Right lobe of liver (tissue), 6 donors: ENCODE measurements around the gene DNAH8. TPM values are rescaled to one million over a fixed set of nuclear protein-coding genes. Genes with fewer than 3 reads are reported as not detected.

Experiments used
- ATAC-seq, 4 donors: fragments of 200-7000 bp; cut with Tn5 transposase; one replicate each; pipeline ENCODE4 v1.9.1; 2020; ENCODE audit warnings: mild to moderate bottlenecking in 4 of 4, moderate library complexity in 4 of 4
- DNase-seq, 3 donors: peaks; one replicate each; pipeline ENCODE4 v3.0.0-alpha.2; 2020
- H3K27ac ChIP-seq, 3 donors: fragments of 200-600 bp; one replicate each; pipeline ENCODE4 v1.8.0; 2022
- H3K27me3 ChIP-seq, 2 donors: fragments of 200-600 bp; one replicate each; pipeline ENCODE4 v1.8.0; 2022
- H3K36me3 ChIP-seq, 4 donors: fragments of 200-600 bp; sonication (generic) in 1 of 4; one replicate each; pipeline versions ENCODE4 v1.5.1 to v1.8.0; 2017 to 2022; ENCODE audit warnings: control low read depth in 1 of 4
- H3K4me1 ChIP-seq, 4 donors: fragments of 200-600 bp; sonication (generic) in 1 of 4; one replicate each; pipeline versions ENCODE4 v1.5.1 to v1.8.0; 2017 to 2022; ENCODE audit warnings: control low read depth in 1 of 4
- H3K4me3 ChIP-seq, 3 donors: fragments of 200-600 bp; one replicate each; pipeline ENCODE4 v1.8.0; 2022
- H3K9me3 ChIP-seq, 4 donors: fragments of 200-600 bp; sonication (generic) in 1 of 4; one replicate each; pipeline versions ENCODE4 v1.5.1 to v1.8.0; 2017 to 2022; ENCODE audit warnings: control low read depth in 1 of 4
- POLR2A ChIP-seq: fragments of 450-650 bp; IDR thresholded peaks from one replicate; pipeline ENCODE4 v1.6.1; 2017; ENCODE audit warnings: antibody characterized with exemption, mild to moderate bottlenecking
- WGBS: methylation state at CpG from one replicate; pipeline ENCODE4 v1.1.6; 2018; ENCODE audit warnings: low coverage, low lambda C conversion rate; ENCODE audit not compliant: insufficient coverage; ENCODE audit errors: missing lambda C conversion rate; 5-methylcytosine and 5-hydroxymethylcytosine counted together
- intact Hi-C, 2 donors: fragments of 100-400 bp; cut with DNase I; formaldehyde crosslinking; loops; one replicate each; pipeline versions ENCODE4 v1.11.2 to v1.14.1; 2022
- total RNA-seq, 6 experiments: library from RNA; depleted of rRNA in 2 of 6; stranded (reverse); fragments of >200 nt in 2 of 6; fragmentation: NEBNext Ultra II Directional in 3 of 6; extraction: Animal tissue kit (Norgen Biotek cat#: 25700) in 3 of 6; gene quantifications; one replicate each; pipeline versions ENCODE4 v1.1.0 to v1.2.4, GENCODE V29; 2016 to 2023
- TF ChIP-seq, protein P1 (sequence below), 4 donors: fragments of 200-600 bp in 3 of 4; fragments of 450-650 bp in 1 of 4; IDR thresholded peaks; one replicate each; pipeline versions ENCODE4 v1.5.1 to v1.8.0; 2016 to 2022; ENCODE audit warnings: antibody characterized with exemption in 4 of 4, mild to moderate bottlenecking in 2 of 4
- donor health status: DM: no; HTN: yes; CAD: no.
- donor health status: DM: no; HTN: no; CAD: no.
- donor health status: DM: no; HTN: no; CAD: no.
- donor health status: DM: no; HTN: yes; CAD: no.
- donor health status: DM: no; HTN: yes; CAD: no.

DNAH8 gene
- total RNA-seq, 6 experiments from 2014 or later: 0.02 TPM; not detected in 5

DNA sequence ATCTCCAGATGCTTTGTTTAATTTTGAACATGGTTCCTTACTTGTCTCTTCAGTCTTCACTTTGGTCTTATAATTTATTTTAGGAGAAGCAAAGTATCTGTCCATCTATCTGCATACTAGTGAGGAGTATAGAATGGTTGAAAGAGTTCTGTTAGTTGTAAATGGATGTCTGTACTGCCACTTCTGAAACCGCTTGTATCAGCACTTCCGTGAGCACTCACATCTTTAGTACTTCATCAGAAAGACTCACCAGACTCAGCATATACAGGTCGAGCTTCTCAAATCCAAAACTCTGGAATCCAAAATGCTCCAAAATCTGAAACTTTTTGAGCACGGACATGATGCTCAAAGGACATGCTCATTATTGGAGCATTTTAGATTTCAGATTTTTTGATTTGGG is 191.5 kb downstream of the DNAH8 start:
- Histone ChIP-seq H3K9me3 (no peaks in the 10 kb centered on the region), H3K36me3 (no peaks in the 10 kb centered on the region), H3K4me3 (no peak overlapping the region), H3K4me1 (peaks cover 0 to 16% (median 0%) of the 10 kb centered on the region in 4 donors), H3K27me3 (no peaks in the 10 kb centered on the region), H3K27ac (no peak overlapping the region)
- intact Hi-C loops: no loop called here
- DNase-seq (no peak), ATAC-seq (no peak)
- no peak for TF ChIP-seq POLR2A
- TF ChIP-seq, protein P1, sequence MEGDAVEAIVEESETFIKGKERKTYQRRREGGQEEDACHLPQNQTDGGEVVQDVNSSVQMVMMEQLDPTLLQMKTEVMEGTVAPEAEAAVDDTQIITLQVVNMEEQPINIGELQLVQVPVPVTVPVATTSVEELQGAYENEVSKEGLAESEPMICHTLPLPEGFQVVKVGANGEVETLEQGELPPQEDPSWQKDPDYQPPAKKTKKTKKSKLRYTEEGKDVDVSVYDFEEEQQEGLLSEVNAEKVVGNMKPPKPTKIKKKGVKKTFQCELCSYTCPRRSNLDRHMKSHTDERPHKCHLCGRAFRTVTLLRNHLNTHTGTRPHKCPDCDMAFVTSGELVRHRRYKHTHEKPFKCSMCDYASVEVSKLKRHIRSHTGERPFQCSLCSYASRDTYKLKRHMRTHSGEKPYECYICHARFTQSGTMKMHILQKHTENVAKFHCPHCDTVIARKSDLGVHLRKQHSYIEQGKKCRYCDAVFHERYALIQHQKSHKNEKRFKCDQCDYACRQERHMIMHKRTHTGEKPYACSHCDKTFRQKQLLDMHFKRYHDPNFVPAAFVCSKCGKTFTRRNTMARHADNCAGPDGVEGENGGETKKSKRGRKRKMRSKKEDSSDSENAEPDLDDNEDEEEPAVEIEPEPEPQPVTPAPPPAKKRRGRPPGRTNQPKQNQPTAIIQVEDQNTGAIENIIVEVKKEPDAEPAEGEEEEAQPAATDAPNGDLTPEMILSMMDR (IDR thresholded peaks at IDR 0.05): no peak
- 82% methylated on average over 2 of the region's 4 CpGs for WGBS

- Histone ChIP-seq H3K9me3 (no peaks in the 10 kb centered on the region), H3K27me3 (no peaks in the 10 kb centered on the region), H3K36me3 (no peaks in the 10 kb centered on the region), H3K4me3 (no peak overlapping the region), H3K27ac (no peak overlapping the region), H3K4me1 (peaks cover 0 to 16% (median 0%) of the 10 kb centered on the region in 4 donors)
- TF ChIP-seq POLR2A: no peak
- TF ChIP-seq, protein P1 (IDR thresholded peaks at IDR 0.05): no peak
- intact Hi-C loops: no loop called here
- no peak for DNase-seq
- peak in 3 of 4 donors; percentile 10 to 56 (median 28) for ATAC-seq
Observed at GRCh38 chr6:38907264-38907663, 192.2 kb downstream of the DNAH8 start.

GRCh38 chr6:38909015-38909730 is 194.1 kb downstream of the DNAH8 start:
- 34% methylated on average over 6 of the region's 6 CpGs for WGBS
- H3K36me3 ChIP-seq: no peaks in the 10 kb centered on the region
- H3K27ac ChIP-seq: peak overlapping the region in 2 of 3 donors; percentile 20 to 47
- peak; percentile 95 to 99 (median 96) for ATAC-seq
- H3K27me3 ChIP-seq: no peaks in the 10 kb centered on the region
- TF ChIP-seq POLR2A: no peak
- TF ChIP-seq, protein P1 (IDR thresholded peaks at IDR 0.05): no peak
- DNase-seq: peak; percentile 50 to 74 (median 61)
- H3K4me1 ChIP-seq: peaks cover 0 to 16% (median 0%) of the 10 kb centered on the region in 4 donors
- H3K9me3 ChIP-seq: no peaks in the 10 kb centered on the region
- intact Hi-C loops: no loop called here
- H3K4me3 ChIP-seq: no peak overlapping the region

DNA sequence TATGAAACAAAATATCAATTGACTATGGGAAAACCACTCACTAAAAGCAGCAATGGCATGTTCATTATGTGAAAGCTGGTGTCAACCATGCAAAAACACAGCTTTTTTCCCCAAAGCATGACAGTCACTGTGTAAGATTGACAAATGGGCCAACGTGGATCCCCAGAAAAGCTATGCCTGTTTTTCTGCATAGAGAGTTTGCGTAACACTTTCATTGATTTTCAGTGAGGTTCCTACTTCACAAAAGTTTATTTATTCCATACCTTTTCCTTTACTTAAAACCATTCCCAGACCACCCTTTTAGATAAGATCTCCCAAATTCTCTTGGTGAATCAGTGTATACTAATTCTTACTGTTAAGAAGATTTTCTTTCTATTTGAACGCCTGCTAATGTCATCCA is 195.1 kb downstream of the DNAH8 start:
- intact Hi-C loops: no loop called here
- DNase-seq (no peak), ATAC-seq (no peak)
- Histone ChIP-seq H3K4me1 (peaks cover 0 to 16% (median 0%) of the 10 kb centered on the region in 4 donors), H3K4me3 (no peak overlapping the region), H3K9me3 (no peaks in the 10 kb centered on the region), H3K27ac (no peak overlapping the region), H3K27me3 (no peaks in the 10 kb centered on the region), H3K36me3 (no peaks in the 10 kb centered on the region)
- no peak for TF ChIP-seq POLR2A
- TF ChIP-seq, protein P1 (IDR thresholded peaks at IDR 0.05): no peak
- WGBS: 31% methylated on average over 3 of the region's 3 CpGs
